T-cell (primary cell): Measurements from ENCODE around the gene PCIF1. TPM values are rescaled to one million over a fixed set of nuclear protein-coding genes. Genes with fewer than 3 reads are reported as not detected.

Experiments
- ATAC-seq, 4 experiments: fragments of 200-7000 bp in 3 of 4; fragments of 150-1000 bp in 1 of 4; cut with Tn5 transposase; replicated peaks in 1 of 4; 1 replicate in 3 of 4; 2 replicates in 1 of 4; pipeline ENCODE4 v1.10.0; 2021; ENCODE audit warnings: moderate library complexity in 3 of 4, mild to moderate bottlenecking in 2 of 4, moderate number of reproducible peaks in 1 of 4
- CTCF ChIA-PET, 2 donors: fragments of 300-600 bp; sonication (Branson Sonifier 250); formaldehyde crosslinking; loops; one replicate each; lab custom pipeline; 2022; ENCODE audit warnings: antibody characterized with exemption in 2 of 2; lab: Charles Lee
- POLR2A ChIA-PET, 2 donors: fragments of 300-600 bp; sonication (Branson Sonifier 250); formaldehyde crosslinking; loops; one replicate each; lab custom pipeline; 2022; ENCODE audit warnings: antibody characterized with exemption in 2 of 2; lab: Charles Lee
- DNase-seq, 35 experiments: peaks; one replicate each; pipeline versions ENCODE4 v3.0.0 to v3.0.0-alpha.2; 2013 to 2023
- H3K27ac ChIP-seq: one replicate; pipeline ENCODE4 v1.5.1; 2013; ENCODE audit warnings: low read length
- H3K27me3 ChIP-seq, 2 experiments: replicated peaks in 1 of 2; 1 replicate in 1 of 2; 2 replicates in 1 of 2; pipeline versions ENCODE4 v1.6.1 to v1.7.0; 2013; ENCODE audit warnings: low read length in 1 of 2, mixed read lengths in 1 of 2; ENCODE audit not compliant: control insufficient read depth in 2 of 2, insufficient read depth in 2 of 2; ENCODE audit errors: extremely low read depth in 1 of 2
- H3K36me3 ChIP-seq, 2 donors: 1 replicate in 1 of 2; 2 replicates in 1 of 2; pipeline versions ENCODE4 v1.6.1 to v1.7.0; 2013; ENCODE audit warnings: low read length in 1 of 2; ENCODE audit not compliant: control insufficient read depth in 2 of 2, insufficient read depth in 1 of 2; ENCODE audit errors: extremely low read depth in 1 of 2
- H3K4me1 ChIP-seq, 2 experiments: 1 replicate in 1 of 2; 2 replicates in 1 of 2; pipeline versions ENCODE4 v1.6.1 to v1.7.0; 2013; ENCODE audit warnings: low read length in 2 of 2, mixed read lengths in 1 of 2; ENCODE audit not compliant: insufficient read depth in 2 of 2, control insufficient read depth in 1 of 2; ENCODE audit errors: extremely low read depth in 1 of 2
- H3K4me3 ChIP-seq, 2 donors: 1 replicate in 1 of 2; 2 replicates in 1 of 2; pipeline versions ENCODE4 v1.5.1 to v1.7.0; 2013; ENCODE audit warnings: mild to moderate bottlenecking in 2 of 2, low read length in 1 of 2, moderate library complexity in 1 of 2; ENCODE audit not compliant: control insufficient read depth in 1 of 2; ENCODE audit errors: extremely low read depth in 1 of 2
- H3K9me3 ChIP-seq: 2 replicates; pipeline ENCODE4 v1.7.0; 2013
- H3K27ac Mint-ChIP-seq, 2 donors: one replicate each; pipeline ENCODE4 v1.8.0; 2020 to 2021; ENCODE audit warnings: mild to moderate bottlenecking in 2 of 2, mixed read lengths in 2 of 2
- H3K27me3 Mint-ChIP-seq, 2 donors: one replicate each; pipeline ENCODE4 v1.8.0; 2021 to 2022; ENCODE audit warnings: mixed read lengths in 2 of 2
- H3K36me3 Mint-ChIP-seq: one replicate; pipeline ENCODE4 v1.8.0; 2021; ENCODE audit warnings: mixed read lengths
- H3K4me1 Mint-ChIP-seq, 3 donors: one replicate each; pipeline ENCODE4 v1.8.0; 2020 to 2022; ENCODE audit warnings: mixed read lengths in 3 of 3, mild to moderate bottlenecking in 1 of 3
- H3K4me3 Mint-ChIP-seq, 3 donors: one replicate each; pipeline ENCODE4 v1.8.0; 2020 to 2022; ENCODE audit warnings: mild to moderate bottlenecking in 3 of 3, mixed read lengths in 3 of 3, moderate library complexity in 3 of 3
- H3K9me3 Mint-ChIP-seq, 3 donors: one replicate each; pipeline ENCODE4 v1.8.0; 2020 to 2022; ENCODE audit warnings: mixed read lengths in 3 of 3
- WGBS: methylation state at CpG from one replicate; pipeline ENCODE4 v1.1.5; 2013; ENCODE audit warnings: missing lambda C conversion rate; ENCODE audit not compliant: insufficient coverage; 5-methylcytosine and 5-hydroxymethylcytosine counted together
- total RNA-seq, 35 experiments: library from RNA in 6 of 35; stranded (reverse) in 6 of 35; fragments of 120-200 nt in 1 of 35; gene quantifications; one replicate each; pipeline versions ENCODE4 v1.2.1 to v1.2.4 and lab custom pipeline; 2013 to 2026

PCIF1 gene
- total RNA-seq, 5 donors from 2014 or later (not counting 1 experiment from before 2014, with no cell fraction given) = 74.4 to 78.7 (median 74.6) TPM

DNA sequence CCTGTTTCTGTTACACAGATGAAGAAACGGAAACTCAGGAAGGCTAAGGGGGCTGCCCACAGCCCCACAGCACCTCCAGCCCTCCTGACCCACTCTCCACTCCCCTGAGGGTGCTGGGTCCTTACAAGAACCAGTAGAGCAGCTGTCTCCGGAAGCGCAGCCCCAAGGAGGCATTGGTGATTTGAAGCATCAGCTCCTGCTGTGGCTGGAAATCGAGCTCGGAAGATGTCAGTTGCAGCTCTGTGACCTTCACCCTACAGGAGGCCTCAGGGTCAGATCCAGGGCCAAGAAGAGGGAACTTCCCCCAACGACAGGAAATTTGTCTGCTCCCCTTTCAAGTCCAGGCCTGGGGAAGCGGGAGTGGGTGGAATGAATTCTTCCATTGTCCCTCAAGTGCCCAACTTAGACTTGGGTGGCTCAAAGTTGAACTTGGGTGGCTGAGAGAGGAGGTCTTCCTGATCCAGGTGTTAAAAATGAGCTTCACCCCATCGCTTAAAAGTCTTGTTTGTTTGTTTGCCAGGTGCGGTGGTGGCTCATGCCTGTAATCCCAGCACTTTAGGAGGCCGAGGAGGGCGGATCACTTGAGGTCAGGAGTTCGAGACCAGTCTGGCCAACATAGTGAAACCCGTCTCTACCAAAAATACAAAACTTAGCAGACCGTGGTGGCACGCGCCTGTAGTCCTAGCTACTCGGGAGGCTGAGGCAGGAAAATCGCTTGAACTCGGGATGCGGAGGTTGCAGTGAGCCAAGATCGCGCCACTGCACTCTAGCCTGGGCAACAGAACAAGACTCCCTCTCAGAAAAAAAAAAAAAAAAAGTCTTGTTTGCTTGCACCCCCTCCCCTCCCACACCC is 24.4 kb upstream of the PCIF1 start:
- H3K27me3 Mint-ChIP-seq = peaks cover 10 to 13% of the 10 kb centered on the region in 2 donors

DNA sequence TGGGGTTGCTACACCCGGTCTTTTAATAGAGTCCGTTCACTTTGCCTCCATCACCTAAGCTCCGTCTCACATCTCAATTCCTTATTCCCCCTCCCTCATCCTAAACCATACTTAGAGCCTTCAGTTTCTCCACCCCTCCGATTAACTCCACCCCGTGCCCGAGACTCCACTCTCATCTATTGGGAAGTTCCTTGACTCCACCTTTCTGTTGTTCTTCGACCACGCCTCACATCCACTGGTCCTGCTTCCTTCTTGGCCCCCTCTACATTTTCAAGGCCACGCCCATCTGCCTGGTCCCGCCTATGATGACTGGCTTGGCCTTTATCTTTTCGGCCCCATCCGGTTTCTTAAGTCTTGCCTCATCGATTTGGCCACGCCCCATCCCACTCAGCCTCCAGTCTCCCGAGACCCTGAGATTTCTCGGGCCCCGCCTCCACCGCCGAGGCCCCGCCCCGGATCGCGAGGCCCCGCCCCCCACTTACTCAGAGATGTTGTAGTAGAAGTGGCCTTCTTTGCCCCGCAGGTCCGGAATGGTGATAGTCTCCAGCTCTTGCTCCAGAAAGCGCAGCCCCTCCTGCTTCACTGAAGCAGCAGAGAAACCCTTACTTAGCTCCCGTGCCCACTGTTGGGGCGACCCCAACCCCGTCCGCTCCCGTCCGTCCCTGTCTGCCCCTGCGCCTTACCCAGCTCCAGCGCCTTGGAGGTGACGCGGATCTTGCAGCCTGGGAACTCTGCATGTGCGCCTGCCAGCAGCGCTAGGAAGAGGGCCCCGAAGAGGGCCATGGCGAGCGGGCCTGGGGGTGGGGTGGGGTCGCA is 23.6 kb upstream of the PCIF1 start:
- peaks cover 10 to 14% of the 10 kb centered on the region in 2 donors for H3K27me3 Mint-ChIP-seq
- H3K4me3 Mint-ChIP-seq = peak overlapping the region; percentile 56 to 79 (median 77)
- Histone ChIP-seq H3K27me3 (peaks cover 0 to 45% of the 10 kb centered on the region in 2 experiments), H3K4me3 (peak overlapping the region; percentile 46 to 52), H3K4me1 (peaks cover 4 to 21% of the 10 kb centered on the region in 2 experiments), H3K9me3 (no peaks in the 10 kb centered on the region), H3K27ac (no peak overlapping the region), H3K36me3 (no peaks in the 10 kb centered on the region)
- peaks cover 9 to 21% (median 18%) of the 10 kb centered on the region in 3 donors for H3K4me1 Mint-ChIP-seq
- DNase-seq (peak; percentile 68 to 90 (median 79)), ATAC-seq (peak; percentile 83 to 88 (median 86))
- 12% methylated on average over 30 of the region's 43 CpGs for WGBS
- H3K9me3 Mint-ChIP-seq = no peaks in the 10 kb centered on the region
- CTCF ChIA-PET = interaction anchor here in 1 of 2 donors (1.2 to 1.5 kb wide), 2 partner anchors 30 to 60 kb away, joined by 3 read pairs; partner anchors contain the start of gene ZSWIM1
- H3K27ac Mint-ChIP-seq = peak overlapping the region in 1 of 2 donors; percentile 44
- H3K36me3 Mint-ChIP-seq = no peaks in the 10 kb centered on the region
- POLR2A ChIA-PET = no interaction called here

More for the DNA sequence above, 24.4 kb upstream of the PCIF1 start:
- peaks cover 4 to 21% of the 10 kb centered on the region in 2 experiments for H3K4me1 ChIP-seq
- peak overlapping the region in 1 of 2 donors; percentile 52 for H3K4me3 ChIP-seq
- no peaks in the 10 kb centered on the region for H3K36me3 ChIP-seq
- H3K4me3 Mint-ChIP-seq = peak overlapping the region; percentile 56 to 79 (median 77)
- ChIA-PET POLR2A (interaction anchor here in 1 of 2 donors (0.5 kb wide), 1 partner anchor 44 kb away, joined by 9 read pairs; no protein-coding TSS in a partner anchor), CTCF (interaction anchor here in 1 of 2 donors (1.2 kb wide), 1 partner anchor 61 kb away, joined by 3 read pairs; no protein-coding TSS in a partner anchor)
- H3K9me3 Mint-ChIP-seq = no peaks in the 10 kb centered on the region
- no peaks in the 10 kb centered on the region for H3K36me3 Mint-ChIP-seq
- WGBS = 95% methylated on average over 15 of the region's 22 CpGs
- H3K9me3 ChIP-seq = no peaks in the 10 kb centered on the region
- H3K27me3 ChIP-seq = peaks cover 0 to 37% of the 10 kb centered on the region in 2 experiments
- peak overlapping the region in 1 of 2 donors; percentile 44 for H3K27ac Mint-ChIP-seq
- no peak for DNase-seq
- H3K27ac ChIP-seq = no peak overlapping the region
- no peak for ATAC-seq
- peaks cover 9 to 21% (median 18%) of the 10 kb centered on the region in 3 donors for H3K4me1 Mint-ChIP-seq

DNA sequence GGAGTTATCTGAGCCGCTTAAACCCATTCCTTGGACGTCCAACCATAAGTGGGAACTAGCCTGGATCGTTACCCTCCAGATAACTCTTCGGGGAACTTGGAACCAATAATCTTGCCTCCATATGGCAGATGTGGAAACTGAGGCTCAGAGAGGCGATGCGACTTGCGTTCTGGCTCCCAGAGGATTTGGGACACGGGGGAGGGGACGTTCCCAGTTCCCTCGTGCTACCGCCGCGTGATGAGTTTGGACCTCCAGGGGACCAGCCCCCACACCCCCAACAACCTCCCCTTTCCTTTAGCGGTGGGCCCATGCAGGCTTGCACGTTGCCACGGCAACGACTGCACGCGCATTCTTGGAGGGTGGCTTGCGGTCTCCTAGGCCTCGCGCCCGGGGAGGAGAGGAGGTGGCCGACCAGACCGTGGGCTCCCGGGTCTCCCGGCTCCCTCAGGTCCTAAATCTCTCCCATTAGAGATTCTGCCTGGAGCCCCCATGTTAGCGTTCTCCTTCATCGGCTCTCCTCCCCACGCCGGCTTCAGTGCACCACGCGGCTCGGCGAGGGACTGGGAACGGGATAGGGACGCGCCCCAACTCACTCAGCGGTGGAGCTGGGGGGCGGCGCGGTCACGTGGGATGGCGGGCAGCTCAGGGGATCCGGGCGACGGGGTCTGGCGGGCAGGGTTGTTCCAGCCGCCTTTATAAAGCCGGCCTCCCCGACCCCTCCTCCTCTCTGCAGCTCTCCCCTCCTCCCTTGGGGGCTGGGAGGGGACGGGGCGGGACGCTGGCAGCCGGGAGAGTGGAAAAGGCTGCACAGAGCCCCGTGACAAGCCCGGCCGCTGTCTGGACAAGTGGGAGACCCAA is 22.8 kb upstream of the PCIF1 start, which contains the start of gene PLTP:
TSS of gene PLTP (minus strand) at position 670 of the 858 bp plus-strand sequence. CDS start 703 bp downstream, outside the sequence.
- H3K4me3 Mint-ChIP-seq = peak within 1 kb of the TSS; percentile 56 to 79 (median 77)
- H3K27ac ChIP-seq = no peak within 1 kb of the TSS
- no peaks in the 10 kb centered on the region for H3K9me3 ChIP-seq
- CTCF ChIA-PET = interaction anchor here in 1 of 2 donors (1.5 kb wide), 1 partner anchor 30 kb away, joined by 3 read pairs; the partner anchor contains the start of gene ZSWIM1
- H3K27ac Mint-ChIP-seq = no peak within 1 kb of the TSS
- peaks cover 18 to 22% of the 10 kb centered on the region in 2 donors for H3K27me3 Mint-ChIP-seq
- WGBS = 3% methylated on average over 23 of the region's 58 CpGs
- H3K4me1 Mint-ChIP-seq = peaks cover 9 to 21% (median 18%) of the 10 kb centered on the region in 3 donors
- H3K4me3 ChIP-seq = peak within 1 kb of the TSS; percentile 46 to 52
- DNase-seq = peak in 25 of 35 experiments; percentile 17 to 56 (median 32)
- H3K36me3 Mint-ChIP-seq = no peaks in the 10 kb centered on the region
- no peaks in the 10 kb centered on the region for H3K9me3 Mint-ChIP-seq
- H3K4me1 ChIP-seq = peaks cover 4 to 21% of the 10 kb centered on the region in 2 experiments
- peaks cover 0 to 51% of the 10 kb centered on the region in 2 experiments for H3K27me3 ChIP-seq
- ATAC-seq = peak; percentile 29 to 44 (median 38)
- H3K36me3 ChIP-seq = no peaks in the 10 kb centered on the region
- POLR2A ChIA-PET = no interaction called here

DNA sequence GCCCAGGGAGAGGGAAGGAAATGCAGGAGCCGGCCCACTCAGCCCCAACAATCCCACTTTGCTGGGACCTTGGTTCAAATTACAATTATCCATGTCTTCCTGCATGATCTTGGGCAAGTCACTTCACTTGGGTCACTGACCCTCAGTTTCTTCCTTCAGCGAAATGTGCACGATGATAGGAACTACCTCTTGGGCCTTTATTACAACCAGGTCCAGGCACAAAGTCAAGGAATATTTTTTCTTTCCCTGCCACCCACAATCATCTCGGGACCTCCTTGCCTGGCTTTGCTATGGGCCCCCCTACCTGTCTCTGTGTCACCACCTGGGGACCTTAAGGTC is 22.2 kb upstream of the PCIF1 start:
- H3K4me1 ChIP-seq = peaks cover 4 to 21% of the 10 kb centered on the region in 2 experiments
- peak overlapping the region; percentile 36 to 79 (median 47) for H3K4me3 Mint-ChIP-seq
- no peak overlapping the region for H3K27ac Mint-ChIP-seq
- H3K27ac ChIP-seq = no peak overlapping the region
- 65% methylated on average over 4 of the region's 4 CpGs for WGBS
- peaks cover 18 to 22% of the 10 kb centered on the region in 2 donors for H3K27me3 Mint-ChIP-seq
- POLR2A ChIA-PET = no interaction called here
- H3K4me3 ChIP-seq = no peak overlapping the region
- H3K4me1 Mint-ChIP-seq = peaks cover 9 to 21% (median 18%) of the 10 kb centered on the region in 3 donors
- peaks cover 0 to 54% of the 10 kb centered on the region in 2 experiments for H3K27me3 ChIP-seq
- CTCF ChIA-PET = no interaction called here
- H3K36me3 Mint-ChIP-seq = no peaks in the 10 kb centered on the region
- ATAC-seq = no peak
- no peaks in the 10 kb centered on the region for H3K36me3 ChIP-seq
- H3K9me3 Mint-ChIP-seq = no peaks in the 10 kb centered on the region
- H3K9me3 ChIP-seq = no peaks in the 10 kb centered on the region
- DNase-seq = no peak

DNA sequence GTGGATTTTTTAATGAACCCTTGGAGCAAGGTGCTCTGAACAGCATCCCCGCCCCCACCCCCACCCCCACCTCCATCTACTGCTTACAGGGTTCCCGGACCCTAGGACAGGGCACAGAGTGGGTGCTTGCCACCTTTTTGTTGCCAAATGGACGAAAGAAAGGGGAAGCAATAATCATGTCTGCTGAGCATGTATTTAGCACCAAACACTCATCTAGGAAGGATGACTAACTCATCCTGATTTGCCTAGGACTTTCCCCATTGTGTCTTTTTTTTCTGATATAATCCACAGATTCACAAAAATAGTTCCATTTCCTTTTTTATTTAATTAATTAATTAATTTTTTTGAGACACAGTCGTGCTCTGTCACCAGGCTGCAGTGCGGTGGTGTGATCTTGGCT is 21.4 kb upstream of the PCIF1 start:
- Histone ChIP-seq H3K4me3 (no peak overlapping the region), H3K9me3 (no peaks in the 10 kb centered on the region)
- ATAC-seq = no peak

More for the DNA sequence above, 21.4 kb upstream of the PCIF1 start:
- Histone ChIP-seq H3K4me1 (peaks cover 4 to 21% of the 10 kb centered on the region in 2 experiments), H3K36me3 (no peaks in the 10 kb centered on the region), H3K27ac (no peak overlapping the region), H3K27me3 (peaks cover 0 to 57% of the 10 kb centered on the region in 2 experiments)
- ChIA-PET POLR2A (no interaction called here), CTCF (no interaction called here)
- no peaks in the 10 kb centered on the region for H3K9me3 Mint-ChIP-seq
- peaks cover 18 to 26% of the 10 kb centered on the region in 2 donors for H3K27me3 Mint-ChIP-seq
- DNase-seq = no peak
- H3K36me3 Mint-ChIP-seq = no peaks in the 10 kb centered on the region
- no peak overlapping the region for H3K27ac Mint-ChIP-seq
- WGBS = no CpG with 5 or more reads among the region's 5 CpGs
- peaks cover 9 to 21% (median 18%) of the 10 kb centered on the region in 3 donors for H3K4me1 Mint-ChIP-seq
- H3K4me3 Mint-ChIP-seq = no peak overlapping the region
